Muscle of back (tissue), 13 donors: Measurements from ENCODE around the gene CHIT1. TPM values are rescaled to one million over a fixed set of nuclear protein-coding genes. Genes with fewer than 3 reads are reported as not detected.
A peak's percentile ranks its signal among the peaks of the same experiment; 100 is the strongest.

Experiments used
- DNase-seq, 3 donors: peaks; one replicate each; pipeline versions ENCODE4 v3.0.0 to v3.0.0-alpha.2; 2013
- long read RNA-seq, 9 donors: transcript quantifications; one replicate each; lab custom pipeline, GENCODE V29; 2026
- polyA plus RNA-seq, 10 donors: library from polyadenylated mRNA; unstranded; fragments of 120-200 nt; gene quantifications; one replicate each; pipeline ENCODE4 v1.2.1, GENCODE V29; 2013; ENCODE audit not compliant: insufficient read length in 10 of 10

CHIT1 gene
- 1 to 10 TPM in 1 of 10 donors, under 1 TPM in 9; 0.28 to 1.0 (median 0.52) TPM for polyA plus RNA-seq
- long read RNA-seq, donor 1, result 0 reads
- long read RNA-seq, donor 2, result 0 reads
- long read RNA-seq, donor 3, result 0 reads
- long read RNA-seq, donor 4, result 0 reads
- long read RNA-seq, donor 5, result 0 reads
- long read RNA-seq, donor 6, result 0 reads
- long read RNA-seq, donor 7, partial matches to known transcripts, result 0 of 1 reads
- long read RNA-seq, donor 7, other reads (novel, unspliced or antisense), result 0 of 1 reads
- long read RNA-seq, donor 8, result 0 reads
- long read RNA-seq, donor 9, result 0 reads

GRCh38 chr1:203229471-203230135 lies at the start of gene CHIT1:
TSS of gene CHIT1 (minus strand) at chr1:203229673. CDS start at chr1:203229636, 37 bp downstream.
- no peak for DNase-seq

GRCh38 chr1:203278885-203279406 lies 49.5 kb upstream of the CHIT1 start:
- no peak for DNase-seq

- DNase-seq, result peak; percentile 89 to 97 (median 93)
Measured at GRCh38 chr1:203278082-203278884, 48.8 kb upstream of the CHIT1 start.

- no peak for DNase-seq
Measured at GRCh38 chr1:203276916-203277545, 47.6 kb upstream of the CHIT1 start.

- no peak for DNase-seq
Measured at GRCh38 chr1:203276408-203276807, 46.9 kb upstream of the CHIT1 start.

GRCh38 chr1:203275656-203276272 lies 46.3 kb upstream of the CHIT1 start:
- DNase-seq, result no peak

- no peak for DNase-seq
Measured at GRCh38 chr1:203274603-203275381, 45.3 kb upstream of the CHIT1 start.

- no peak for DNase-seq
Measured at GRCh38 chr1:203273869-203274602, 44.6 kb upstream of the CHIT1 start.

GRCh38 chr1:203273206-203273868 lies 43.9 kb upstream of the CHIT1 start:
- DNase-seq, result peak; percentile 76 to 93 (median 86)

GRCh38 chr1:203272633-203273205 lies 43.2 kb upstream of the CHIT1 start:
- DNase-seq, result no peak

GRCh38 chr1:203271962-203272632 lies 42.6 kb upstream of the CHIT1 start:
- no peak for DNase-seq

GRCh38 chr1:203271018-203271743 lies 41.7 kb upstream of the CHIT1 start:
- peak in 2 of 3 donors; percentile 66 to 84 for DNase-seq

- no peak for DNase-seq
Measured at GRCh38 chr1:203270448-203270847, 41.0 kb upstream of the CHIT1 start.

- DNase-seq, result no peak
Measured at GRCh38 chr1:203269654-203270020, 40.2 kb upstream of the CHIT1 start.

GRCh38 chr1:203268901-203269653 lies 39.6 kb upstream of the CHIT1 start:
- peak in 2 of 3 donors; percentile 62 to 75 for DNase-seq

GRCh38 chr1:203267912-203268311 lies 38.4 kb upstream of the CHIT1 start:
- DNase-seq, result no peak

- peak; percentile 90 to 94 (median 91) for DNase-seq
Measured at GRCh38 chr1:203267347-203267846, 37.9 kb upstream of the CHIT1 start.
